GM18517 (cell line): Measurements from ENCODE around the gene DTHD1.

Experiments used
- ATAC-seq: cut with Tn5 transposase; IDR thresholded peaks from one replicate; pipeline ENCODE4 v1.9.1; 2021; ENCODE audit warnings: mild to moderate bottlenecking, moderate library complexity; ENCODE audit not compliant: unreplicated experiment

DTHD1 gene

DNA sequence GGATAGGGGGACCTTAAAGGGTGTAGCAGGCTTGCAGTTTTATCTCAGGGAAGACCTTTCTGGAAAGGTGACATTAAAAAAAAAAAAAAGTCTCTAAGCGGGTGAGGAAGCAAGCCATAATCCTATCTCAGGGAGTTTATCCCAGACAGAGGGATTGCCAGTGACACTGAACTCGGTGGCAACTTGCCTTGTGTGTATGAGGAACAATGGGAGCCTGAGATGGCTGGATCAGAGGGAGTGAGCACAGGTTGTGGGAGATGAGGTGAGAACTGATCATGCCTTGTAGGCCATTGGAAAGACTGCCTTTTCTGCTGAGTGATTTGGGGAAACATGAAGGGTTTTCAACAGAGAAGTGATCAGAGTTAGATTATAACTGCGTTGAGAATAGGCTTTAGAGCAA lies 31.1 kb downstream of the DTHD1 start:
- ATAC-seq, result no peak

DNA sequence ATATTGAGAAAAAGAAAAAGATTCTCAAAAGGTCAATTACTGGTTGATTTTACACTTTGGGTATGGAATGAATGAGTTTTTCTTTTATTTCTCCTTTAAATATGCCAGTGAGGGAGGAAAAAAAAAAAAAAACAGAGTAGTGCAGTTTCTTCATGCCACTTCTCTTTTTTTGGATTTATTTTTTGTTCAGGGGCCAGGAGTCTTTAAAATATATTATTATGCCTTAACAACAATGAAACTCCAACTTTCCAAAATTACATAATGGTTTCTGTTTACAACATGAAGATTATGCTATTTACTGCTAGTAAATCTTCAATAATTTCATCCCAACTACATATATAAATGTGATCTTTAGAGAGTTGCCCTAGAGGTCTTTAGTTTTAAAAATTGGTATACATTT lies 31.9 kb downstream of the DTHD1 start:
- ATAC-seq, result no peak

DNA sequence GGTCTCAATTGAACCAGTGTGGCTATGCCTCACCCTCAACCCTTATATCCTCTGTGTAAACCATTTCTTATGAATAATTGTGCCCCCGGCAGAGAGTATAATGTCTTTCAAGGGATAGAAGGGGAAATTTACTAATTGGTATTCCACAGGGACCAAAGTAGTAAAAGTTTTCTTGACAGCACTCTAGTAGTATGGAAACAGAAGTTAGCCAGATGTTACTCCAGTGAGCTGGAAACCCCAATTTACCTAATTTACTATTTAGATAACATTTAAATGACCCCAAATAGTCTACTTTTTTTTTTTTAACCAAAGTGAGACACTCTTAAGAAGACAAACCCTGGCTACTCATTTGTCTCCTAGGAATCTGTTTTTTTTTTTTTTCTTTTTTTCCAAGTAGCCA lies 32.3 kb downstream of the DTHD1 start:
- no peak for ATAC-seq

DNA sequence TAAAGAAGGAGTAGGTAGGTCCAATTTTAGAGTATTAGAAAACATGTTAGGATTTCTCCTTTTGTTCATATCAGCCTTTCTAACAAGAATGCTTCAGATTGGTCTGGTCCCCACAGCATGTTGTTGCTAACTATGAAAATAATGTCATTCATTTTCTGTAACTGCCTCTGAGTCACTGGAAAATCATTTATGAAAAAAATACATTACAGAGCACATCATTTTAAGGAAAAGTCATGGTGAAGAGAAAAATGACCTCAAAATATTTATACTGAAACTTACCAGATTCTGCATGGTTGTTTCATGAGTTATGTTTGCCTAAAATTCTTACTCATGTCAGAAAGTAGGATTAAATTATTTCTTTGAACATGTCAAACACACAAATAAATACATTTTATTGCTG lies 35.2 kb downstream of the DTHD1 start:
- ATAC-seq, result no peak

DNA sequence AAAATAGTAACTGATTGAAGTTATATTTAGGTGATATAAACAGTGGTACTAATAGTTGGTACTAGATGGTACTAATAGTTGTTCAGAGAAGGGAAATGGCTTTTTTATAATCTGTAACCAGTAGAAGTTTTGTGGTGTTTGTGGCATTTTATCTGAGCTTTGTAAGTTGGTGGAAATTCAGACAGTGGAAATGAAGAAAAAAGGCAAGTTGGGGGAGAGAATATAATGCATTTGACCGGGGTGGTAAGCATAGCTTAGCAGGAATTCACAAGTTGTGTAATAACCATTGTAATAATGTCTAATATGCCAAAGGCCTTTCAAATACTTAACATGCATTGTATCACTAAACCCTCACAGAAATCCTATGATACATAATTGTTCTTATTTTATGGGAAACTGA lies 36.3 kb downstream of the DTHD1 start:
- no peak for ATAC-seq

- ATAC-seq, result peak; percentile 38
These were observed 38.9 kb downstream of the DTHD1 start for GRCh38 chr4:36320117-36320896.

DNA sequence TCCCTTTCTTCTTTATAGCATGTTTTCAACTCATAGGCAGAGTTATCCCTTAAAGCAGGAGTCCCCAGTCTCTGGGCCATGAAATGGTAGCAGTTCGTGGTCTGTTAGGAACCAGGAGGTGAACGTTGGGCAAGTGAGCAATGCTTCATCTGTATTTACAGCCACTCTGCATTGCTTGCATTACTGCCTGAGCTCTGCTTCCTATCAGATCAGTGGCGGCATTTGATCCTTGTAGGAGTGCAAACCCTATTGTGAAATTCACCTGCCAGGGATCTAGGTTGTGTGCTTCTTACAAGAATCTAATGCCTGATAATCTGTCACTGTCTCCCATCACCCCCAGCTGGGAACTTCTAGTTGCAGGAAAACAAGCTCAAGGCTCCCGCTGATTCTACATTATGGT lies 39.8 kb downstream of the DTHD1 start:
- no peak for ATAC-seq

GRCh38 chr4:36322921-36323354 lies 41.5 kb downstream of the DTHD1 start:
- no peak for ATAC-seq

- no peak for ATAC-seq
These were observed 42.5 kb downstream of the DTHD1 start for GRCh38 chr4:36323816-36324419.

- ATAC-seq, result no peak
These were observed 43.4 kb downstream of the DTHD1 start for GRCh38 chr4:36324808-36325207.

DNA sequence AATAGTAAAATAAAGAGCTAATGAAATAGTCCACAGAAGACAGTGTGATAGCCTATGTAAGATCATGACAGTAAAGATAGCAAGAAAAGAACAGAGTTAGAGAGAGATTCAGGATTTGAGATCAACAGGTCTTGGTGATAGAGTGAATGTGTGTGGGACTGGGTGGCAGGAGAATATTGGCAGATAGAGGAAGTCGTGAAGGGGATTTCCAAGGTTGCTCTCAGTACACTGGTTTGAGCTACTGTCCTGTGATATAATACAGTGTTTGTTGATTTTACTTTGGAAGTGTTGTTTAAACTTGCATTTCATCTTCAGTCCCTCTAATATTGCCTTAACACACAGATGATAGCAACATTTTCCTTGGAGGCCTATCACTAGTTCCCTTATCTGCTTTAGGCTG lies 44.1 kb downstream of the DTHD1 start:
- ATAC-seq, result peak; percentile 89

GRCh38 chr4:36325926-36326325 lies 44.5 kb downstream of the DTHD1 start:
- ATAC-seq, result peak; percentile 9

GRCh38 chr4:36326476-36327029 lies 45.1 kb downstream of the DTHD1 start:
- no peak for ATAC-seq

DNA sequence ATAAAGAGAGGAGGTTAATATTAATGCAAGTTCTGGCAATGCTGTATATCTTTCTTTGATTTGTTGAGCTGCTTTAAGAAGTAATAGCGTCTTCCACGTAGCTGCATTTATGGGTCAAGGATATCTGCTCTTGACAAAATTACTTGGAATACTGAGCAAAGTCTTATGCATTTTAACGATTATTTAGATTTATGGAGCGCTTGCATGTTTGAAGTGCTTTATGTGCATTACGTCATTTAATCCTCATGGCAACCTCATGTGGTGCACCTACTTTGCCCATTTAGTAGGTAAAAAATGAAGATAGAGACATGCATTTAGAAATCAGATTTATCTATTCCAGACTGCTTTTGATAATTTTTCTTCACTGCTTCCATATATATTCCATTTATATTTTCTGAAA lies 46.0 kb downstream of the DTHD1 start:
- ATAC-seq, result no peak

DNA sequence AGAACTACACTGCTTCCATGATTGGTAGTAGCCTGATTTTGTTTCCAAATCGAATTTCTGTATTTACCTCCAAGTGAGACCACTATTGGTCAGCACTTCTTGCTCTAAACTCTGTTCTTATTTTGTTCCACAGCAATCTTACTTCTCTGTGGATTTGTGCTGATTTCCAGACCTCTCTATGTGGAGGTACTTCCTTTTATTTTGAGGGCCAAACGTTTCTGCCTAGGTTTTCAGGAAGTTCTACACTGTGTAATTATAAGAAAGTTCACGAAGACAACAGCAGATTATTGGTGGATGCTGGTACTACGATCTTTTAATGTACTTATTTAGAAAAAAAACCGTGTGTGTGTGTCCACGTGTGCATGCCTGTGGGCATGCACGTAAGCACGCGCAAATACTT lies 46.7 kb downstream of the DTHD1 start:
- no peak for ATAC-seq

DNA sequence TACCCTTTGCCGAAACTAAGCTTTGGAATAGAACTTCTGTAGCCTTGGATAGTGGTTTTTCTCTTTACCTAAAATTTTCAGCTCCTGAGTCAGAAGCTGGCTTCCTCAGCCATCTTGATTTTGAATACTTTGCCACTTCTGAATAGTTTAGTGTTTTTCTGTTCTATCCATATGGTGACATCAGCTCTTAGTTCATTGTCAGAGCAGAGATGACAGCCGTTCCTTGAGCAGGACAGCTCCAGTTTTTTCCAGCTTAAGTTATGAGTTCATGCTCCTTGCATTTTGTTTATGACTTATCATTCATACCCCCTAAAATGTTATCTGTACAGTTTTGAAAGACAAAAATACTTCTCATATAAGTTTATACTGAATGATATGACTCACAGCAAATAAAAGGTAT lies 47.8 kb downstream of the DTHD1 start:
- no peak for ATAC-seq

DNA sequence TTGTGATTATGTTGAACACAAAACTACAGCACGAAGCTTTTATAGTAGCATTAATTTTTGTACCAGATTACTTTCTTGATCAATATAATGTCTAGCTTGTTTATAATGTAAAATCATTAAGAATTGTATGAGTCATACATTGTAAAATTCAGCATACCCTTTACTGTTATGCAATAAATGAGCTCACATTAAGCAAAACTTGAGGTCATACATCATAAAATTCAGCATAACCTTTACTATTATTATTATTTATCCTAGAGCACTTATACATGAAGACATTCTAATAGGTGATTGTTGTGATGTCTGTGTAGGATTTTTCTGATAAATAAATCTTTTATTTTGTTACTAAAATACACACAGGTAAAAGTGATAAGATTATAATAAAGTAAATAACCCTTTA lies 49.4 kb downstream of the DTHD1 start:
- no peak for ATAC-seq

- peak; percentile 81 for ATAC-seq
These were observed 50.8 kb downstream of the DTHD1 start for GRCh38 chr4:36332023-36332781.

DNA sequence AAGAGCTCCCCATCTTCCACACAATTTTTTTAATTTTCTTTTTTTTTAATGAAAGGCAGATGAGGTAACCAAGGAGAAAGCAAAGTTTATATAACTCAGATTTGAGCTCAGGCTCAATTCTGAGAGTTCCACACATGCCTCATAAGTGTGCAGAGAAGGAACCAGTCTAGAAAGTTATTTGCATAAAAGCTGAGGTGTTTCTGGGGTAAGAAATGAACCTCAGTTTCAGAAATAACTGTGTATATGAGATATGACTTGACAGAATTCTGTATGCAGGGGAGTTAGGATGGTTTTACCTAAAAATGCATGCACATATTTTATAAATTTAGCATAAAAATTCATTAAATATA lies 51.3 kb downstream of the DTHD1 start:
- peak; percentile 99 for ATAC-seq

- no peak for ATAC-seq
These were observed 52.0 kb downstream of the DTHD1 start for GRCh38 chr4:36333303-36333877.

DNA sequence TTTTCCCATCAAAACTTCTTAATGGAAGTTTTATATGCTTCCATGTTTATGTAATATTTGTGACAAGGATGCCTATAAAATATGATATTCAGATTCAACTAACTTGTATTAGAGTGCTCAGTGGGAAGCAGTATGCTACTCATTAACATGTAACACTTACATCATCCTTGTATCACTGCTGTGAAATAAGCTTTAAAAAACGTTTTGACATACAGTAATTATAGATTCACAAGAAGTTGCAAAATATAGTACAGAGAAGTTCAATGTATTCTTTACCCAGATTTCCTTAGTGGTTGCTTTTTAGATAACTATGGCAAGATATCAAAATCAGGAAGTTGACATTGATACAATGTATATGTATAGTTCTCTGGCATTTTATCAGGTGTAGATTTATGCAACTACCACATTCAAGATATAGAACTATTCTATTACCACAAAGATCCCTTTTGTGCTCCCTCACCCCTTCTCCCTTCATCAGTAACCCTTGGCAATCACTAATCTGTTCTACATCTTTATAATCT lies 56.3 kb downstream of the DTHD1 start:
- ATAC-seq, result no peak
